GM10266 (cell line): ENCODE measurements around the gene ITGAE.
A peak's percentile ranks its signal among the peaks of the same experiment; 100 is the strongest.

ENCODE experiments used
- DNase-seq: peaks from one replicate; pipeline ENCODE4 v3.0.0; 2012; ENCODE audit errors: extremely low spot score
- CTCF ChIP-seq: IDR thresholded peaks from 2 replicates; pipeline ENCODE4 v1.5.1; 2012; ENCODE audit warnings: mild to moderate bottlenecking, low read depth; ENCODE audit not compliant: control insufficient read depth, insufficient read depth; ENCODE audit errors: missing control alignments

ITGAE gene

GRCh38 chr17:3699951-3700350, 101.0 kb downstream of the ITGAE start:
- no peak for TF ChIP-seq CTCF
- no peak for DNase-seq

- DNase-seq = no peak
- TF ChIP-seq CTCF = no peak
Observed at GRCh38 chr17:3698139-3698538, 102.8 kb downstream of the ITGAE start.

- TF ChIP-seq CTCF = no peak
Observed at GRCh38 chr17:3697103-3697476, 103.9 kb downstream of the ITGAE start.

GRCh38 chr17:3695723-3696411, 105.1 kb downstream of the ITGAE start, which contains the start of gene P2RX5:
TSS of gene P2RX5 (minus strand) at chr17:3696155. CDS start at chr17:3696005, 150 bp downstream.
- peak; percentile 62 for DNase-seq

More at GRCh38 chr17:3697103-3697476, 103.9 kb downstream of the ITGAE start:
- no peak for DNase-seq

GRCh38 chr17:3695129-3695722, 105.8 kb downstream of the ITGAE start:
- TF ChIP-seq CTCF = no peak
- DNase-seq = no peak

More at GRCh38 chr17:3695723-3696411, 105.1 kb downstream of the ITGAE start, which contains the start of gene P2RX5:
- no peak for TF ChIP-seq CTCF

- TF ChIP-seq CTCF = no peak
- DNase-seq = no peak
Observed at GRCh38 chr17:3693829-3694231, 107.2 kb downstream of the ITGAE start.

DNA sequence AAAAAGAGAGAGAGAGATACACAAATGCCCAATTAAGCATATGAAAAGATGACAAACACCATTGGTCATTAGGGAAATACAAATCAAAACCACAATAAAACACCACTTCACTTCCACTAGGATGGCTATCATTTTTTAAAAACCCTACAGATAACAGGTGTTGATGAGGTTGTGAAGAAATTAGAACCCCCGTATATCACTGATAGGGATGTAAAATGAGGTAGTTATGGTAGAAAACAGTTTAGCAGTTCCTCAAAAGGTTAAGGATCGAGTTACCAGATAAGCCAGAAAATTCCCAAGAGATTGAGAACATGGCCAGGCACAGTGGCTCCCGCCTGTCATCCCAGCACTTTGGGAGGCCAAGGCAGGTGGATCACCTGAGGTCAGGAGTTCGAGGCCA, 107.8 kb downstream of the ITGAE start:
- no peak for TF ChIP-seq CTCF
- DNase-seq = no peak
